HepG2 (cell line): Measurements from ENCODE around the gene TTC39C. TPM values are rescaled to one million over a fixed set of nuclear protein-coding genes. Genes with fewer than 3 reads are reported as not detected.

ENCODE experiments used
- ATAC-seq: fragments of 200-7000 bp; cut with Tn5 transposase; 3 replicates; pipeline ENCODE4 v1.9.1; 2020; ENCODE audit warnings: mild to moderate bottlenecking, moderate library complexity
- BruUV-seq: library from RNA; stranded (reverse); fragments of 400-500 nt; replicated peaks from 2 replicates; lab custom pipeline; 2021; lab: Mats Ljungman, UMichigan
- CTCF ChIA-PET: fragments of 300-600 bp; formaldehyde crosslinking; extraction: SDS; loops from one replicate; lab custom pipeline; 2021; ENCODE audit warnings: low total read pairs, inconsistent platforms, low intra/inter-chr PET ratio; lab: Yijun Ruan, JAX
- POLR2A ChIA-PET: fragments of 350-600 bp; sonication (Branson Sonifier 250); formaldehyde crosslinking; loops from one replicate; lab custom pipeline; 2020; ENCODE audit warnings: antibody characterized with exemption, inconsistent platforms; lab: Yijun Ruan, JAX
- DNase-seq: peaks from one replicate; pipeline ENCODE4 v3.0.0-alpha.2; 2015; ENCODE audit warnings: low spot score
- FAIRE-seq: peaks from 3 replicates; lab custom pipeline; 2011; peaks lifted over from hg19 to GRCh38; lab: Jason Lieb, UNC
- H2AFZ ChIP-seq: one replicate; pipeline ENCODE4 v1.6.1; 2011; ENCODE audit warnings: low read length, inconsistent platforms
- H3K27ac ChIP-seq: fragments of 300-600 bp; 3 replicates; pipeline ENCODE4 v1.8.0; 2011; ENCODE audit warnings: mixed run types, mild to moderate bottlenecking, mixed read lengths, low read length, inconsistent platforms; ENCODE audit not compliant: insufficient read depth; ENCODE audit errors: extremely low read length
- H3K27me3 ChIP-seq, 2 experiments: fragments of 200-600 bp in 1 of 2; 2 replicates in 1 of 2; 3 replicates in 1 of 2; pipeline versions ENCODE4 v1.6.0 to v1.8.0; 2011; ENCODE audit warnings: low read length in 2 of 2, mild to moderate bottlenecking in 2 of 2, moderate library complexity in 2 of 2, inconsistent platforms in 1 of 2; ENCODE audit not compliant: insufficient read depth in 2 of 2, control insufficient read depth in 1 of 2
- H3K36me3 ChIP-seq, 2 experiments: fragments of 200-600 bp in 1 of 2; replicated peaks in 1 of 2; 2 replicates in 1 of 2; 3 replicates in 1 of 2; pipeline versions ENCODE4 v1.5.1 to v1.8.0; 2011; ENCODE audit warnings: low read length in 2 of 2, inconsistent platforms in 1 of 2; ENCODE audit not compliant: insufficient read depth in 2 of 2, control insufficient read depth in 1 of 2
- H3K4me1 ChIP-seq: 2 replicates; pipeline ENCODE4 v1.5.1; 2012; ENCODE audit warnings: low read length, inconsistent platforms; ENCODE audit not compliant: insufficient read depth
- H3K4me2 ChIP-seq: 2 replicates; pipeline ENCODE4 v1.6.0; 2011; ENCODE audit warnings: low read depth, low read length, inconsistent platforms
- H3K4me3 ChIP-seq, 3 experiments: fragments of 200-600 bp in 1 of 3; sonication (generic), shearing (Covaris generic) in 1 of 3; replicated peaks in 1 of 3; 2 replicates each; pipeline ENCODE4 v1.5.1; 2011 to 2016; ENCODE audit warnings: low read length in 3 of 3, inconsistent platforms in 2 of 3, low read depth in 2 of 3, mild to moderate bottlenecking in 2 of 3, control low read depth in 1 of 3, mixed read lengths in 1 of 3; ENCODE audit not compliant: insufficient read depth in 1 of 3
- H3K79me2 ChIP-seq: one replicate; pipeline ENCODE4 v1.6.1; 2011; ENCODE audit warnings: low read length, inconsistent platforms; ENCODE audit not compliant: insufficient read depth
- H3K9ac ChIP-seq: 2 replicates; pipeline ENCODE4 v1.6.0; 2011; ENCODE audit warnings: mild to moderate bottlenecking, low read depth, low read length, inconsistent platforms; ENCODE audit not compliant: insufficient read depth
- H3K9me3 ChIP-seq: 2 replicates; pipeline ENCODE4 v1.5.1; 2012; ENCODE audit warnings: mild to moderate bottlenecking, low read length
- H4K20me1 ChIP-seq: 2 replicates; pipeline ENCODE4 v1.6.0; 2011; ENCODE audit warnings: inconsistent platforms, mild to moderate bottlenecking, low read length, moderate library complexity; ENCODE audit not compliant: insufficient read depth
- ATF7 ChIP-seq, 2 experiments: fragments of 450-650 bp in 1 of 2; sonication (generic) in 1 of 2; formaldehyde crosslinking in 1 of 2; IDR thresholded peaks; 2 replicates each; pipeline versions ENCODE4 v1.4.0 to v1.6.1; 2016 to 2020; ENCODE audit warnings: antibody characterized with exemption in 1 of 2, mild to moderate bottlenecking in 1 of 2, missing genetic modification reagents in 1 of 2
- IRF1 ChIP-seq: sonication (generic); formaldehyde crosslinking; IDR thresholded peaks from 2 replicates; pipeline ENCODE4 v1.4.0; 2020; ENCODE audit warnings: low read depth, mild to moderate bottlenecking, missing genetic modification reagents
- STAT5B ChIP-seq: sonication (generic); formaldehyde crosslinking; IDR thresholded peaks from 2 replicates; pipeline ENCODE4 v1.4.0; 2020; ENCODE audit warnings: missing genetic modification reagents
- TSC22D2 ChIP-seq: sonication (generic); formaldehyde crosslinking; IDR thresholded peaks from 2 replicates; pipeline ENCODE4 v1.5.1; 2020; ENCODE audit warnings: missing genetic modification reagents, mild to moderate bottlenecking, borderline replicate concordance
- ZNF230 ChIP-seq: sonication (generic); formaldehyde crosslinking; IDR thresholded peaks from 2 replicates; pipeline ENCODE4 v1.4.0; 2020; ENCODE audit warnings: mild to moderate bottlenecking, missing genetic modification reagents
- WGBS: methylation state at CpG from one replicate; pipeline ENCODE4 v1.1.6; 2017; ENCODE audit warnings: low lambda C conversion rate; 5-methylcytosine and 5-hydroxymethylcytosine counted together
- in situ Hi-C: cut with HindIII; loops from 2 replicates; pipeline ENCODE4 v1.10.0; 2017; ENCODE audit warnings: low pct_unique_long_range_greater_than_20kb; ENCODE audit not compliant: extremely low pct_ligation_motif_present
- intact Hi-C: fragments of 100-400 bp; cut with micrococcal nuclease; formaldehyde crosslinking; loops from one replicate; pipeline ENCODE4 v1.10.0; 2022; ENCODE audit not compliant: unreplicated experiment
- polyA plus RNA-seq, 8 experiments: library from polyadenylated mRNA; depleted of rRNA in 3 of 8; stranded (reverse) in 7 of 8; unstranded in 1 of 8; fragments of >200 nt; fragmentation: Illumina TruSeq in 4 of 8; extraction: Trizol in 4 of 8; gene quantifications; 2 replicates each; pipeline versions ENCODE4 v1.2.1 to v1.2.3, GENCODE V29; 2011 to 2016; ENCODE audit warnings: low read depth in 4 of 8, missing spikeins in 1 of 8, mixed read lengths in 1 of 8; ENCODE audit not compliant: insufficient read depth in 1 of 8
- total RNA-seq, 5 experiments: library from RNA; depleted of rRNA; stranded (reverse); fragments of >200 nt; fragmentation: Illumina TruSeq; extraction: Trizol; gene quantifications; 2 replicates each; pipeline ENCODE4 v1.2.3, GENCODE V29; 2016; ENCODE audit warnings: low read depth in 1 of 5

The TTC39C gene
- total and polyA plus RNA-seq, 2 of the 13 experiments (the other 11 are each of a cell fraction or from before 2014, with no cell fraction given), result 19.1 to 25.9 TPM

DNA sequence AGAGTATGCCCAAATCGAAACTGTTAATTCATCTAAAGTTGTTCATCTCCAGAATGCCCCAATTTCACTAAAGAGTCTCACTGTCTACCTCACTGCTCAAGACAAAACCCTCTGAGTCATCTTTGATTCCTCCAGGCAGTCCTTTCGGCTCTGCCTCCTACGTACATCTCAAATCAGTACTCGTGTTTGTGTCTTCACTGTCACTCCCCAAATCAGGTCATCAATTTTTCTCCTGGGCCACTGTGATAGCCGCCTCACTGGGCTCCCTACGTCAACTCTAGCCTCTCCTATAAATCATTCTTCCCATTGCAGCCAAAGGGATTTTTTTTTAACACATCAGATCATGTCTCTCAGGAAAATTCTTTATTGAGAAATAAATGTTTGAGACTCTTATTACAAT is 42.1 kb upstream of the TTC39C start (continued):
- TF ChIP-seq IRF1 (CRISPR knock-in tag), result no peak
- TF ChIP-seq ZNF230, result no peak
- TF ChIP-seq, all 625 proteins: peak for 0

DNA sequence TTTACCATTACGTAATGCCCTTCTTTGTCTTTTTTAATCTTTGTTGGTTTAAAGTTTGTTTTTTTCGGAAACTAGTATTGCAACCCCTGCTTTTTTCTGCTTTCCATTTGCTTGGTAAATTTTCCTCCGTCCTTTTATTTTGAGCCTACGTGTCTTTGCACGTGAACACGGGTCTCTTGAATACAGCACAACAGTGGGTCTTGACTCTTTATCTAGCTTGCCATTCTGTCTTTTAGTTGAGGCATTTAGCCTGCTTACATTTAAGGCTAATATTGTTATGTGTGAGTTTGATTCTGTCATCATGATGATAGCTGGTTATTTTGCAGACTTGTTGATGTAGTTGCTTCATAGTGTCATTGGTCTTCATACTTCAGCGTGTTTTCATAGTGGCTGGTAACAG is 37.5 kb upstream of the TTC39C start:
- no peaks in the 10 kb centered on the region for H3K36me3 ChIP-seq
- H3K79me2 ChIP-seq, result no peaks in the 10 kb centered on the region
- H3K27ac ChIP-seq, result no peak overlapping the region
- DNase-seq, result no peak
- no peaks in the 10 kb centered on the region for H3K9me3 ChIP-seq
- in situ Hi-C loops (no loop called here), intact Hi-C loops (no loop called here)
- no peak for FAIRE-seq
- no peak for ATAC-seq
- peaks cover 8% of the 10 kb centered on the region for H3K4me1 ChIP-seq
- H3K27me3 ChIP-seq, result peaks cover 0 to 5% of the 10 kb centered on the region in 2 experiments; a peak in 3 of 5 replicates
- no peak overlapping the region for H3K4me2 ChIP-seq
- 62% methylated on average over 7 of the region's 7 CpGs for WGBS
- H2AFZ ChIP-seq, result no peak overlapping the region
- ChIA-PET CTCF (no interaction called here), POLR2A (no interaction called here)
- H3K4me3 ChIP-seq, result no peak overlapping the region
- H4K20me1 ChIP-seq, result no peaks in the 10 kb centered on the region
- peak; percentile 42; the same call in 1 of the 2 replicates for TF ChIP-seq ATF7 (IDR thresholded peaks at IDR 0.05)
- TF ChIP-seq ATF7 (CRISPR knock-in tag; IDR thresholded peaks at IDR 0.05), result no peak
- no peak for TF ChIP-seq STAT5B (CRISPR knock-in tag)
- TF ChIP-seq TSC22D2 (CRISPR knock-in tag), result no peak
- H3K9ac ChIP-seq, result no peak overlapping the region
- BruUV-seq, result no TSS peak
